Left lung (tissue), 10 donors: ENCODE results near the gene SNRPA. TPM values are rescaled to one million over a fixed set of nuclear protein-coding genes. Genes with fewer than 3 reads are reported as not detected.

Source experiments
- ATAC-seq: fragments of 200-7000 bp; cut with Tn5 transposase; one replicate; pipeline ENCODE4 v1.9.1; 2020; ENCODE audit warnings: moderate library complexity
- DNase-seq, 4 donors: peaks; one replicate each; pipeline ENCODE4 v3.0.0-alpha.2; 2013 to 2020
- H3K27ac ChIP-seq, 2 donors: fragments of 200-600 bp; sonication (generic) in 1 of 2; one replicate each; pipeline versions ENCODE4 v1.5.0 to v1.8.0; 2020 to 2021
- H3K27me3 ChIP-seq, 2 donors: fragments of 200-600 bp; sonication (generic) in 1 of 2; one replicate each; pipeline versions ENCODE4 v1.5.0 to v1.8.0; 2020 to 2021
- H3K36me3 ChIP-seq, 2 donors: fragments of 200-600 bp; sonication (generic) in 1 of 2; one replicate each; pipeline versions ENCODE4 v1.5.0 to v1.8.0; 2020 to 2021
- H3K4me1 ChIP-seq, 2 donors: fragments of 200-600 bp; one replicate each; pipeline ENCODE4 v1.8.0; 2021
- H3K4me3 ChIP-seq, 2 donors: fragments of 200-600 bp; sonication (generic) in 1 of 2; one replicate each; pipeline versions ENCODE4 v1.5.0 to v1.8.0; 2020 to 2021; ENCODE audit warnings: mild to moderate bottlenecking in 1 of 2
- H3K9me3 ChIP-seq, 2 donors: fragments of 200-600 bp; sonication (generic) in 1 of 2; one replicate each; pipeline versions ENCODE4 v1.5.0 to v1.8.0; 2020 to 2021
- intact Hi-C, 2 donors: fragments of 100-400 bp; cut with DNase I; formaldehyde crosslinking; loops; one replicate each; pipeline versions ENCODE4 v1.11.2 to v1.14.2; 2022
- polyA plus RNA-seq, 6 donors: library from polyadenylated mRNA; unstranded; fragments of 120-200 nt; gene quantifications; one replicate each; pipeline ENCODE4 v1.2.1, GENCODE V29; 2013; ENCODE audit not compliant: insufficient read length in 6 of 6
- total RNA-seq, 2 donors: library from RNA; stranded (reverse); fragmentation: NEBNext Ultra II Directional; extraction: Animal tissue kit (Norgen Biotek cat#: 25700); gene quantifications; one replicate each; pipeline ENCODE4 v1.2.1, GENCODE V29; 2021
- TF ChIP-seq, protein P1 (sequence below), 2 donors: fragments of 200-600 bp; sonication (generic) in 1 of 2; IDR thresholded peaks; one replicate each; pipeline versions ENCODE4 v1.5.0 to v1.8.0; 2021; ENCODE audit warnings: antibody characterized with exemption in 2 of 2
- donor health status: DM: no; HTN: yes; CAD: no.
- donor health status: DM: no; HTN: no; CAD: no.

The SNRPA gene
- total and polyA plus RNA-seq, 8 donors, result 46.1 to 126 (median 112) TPM

DNA sequence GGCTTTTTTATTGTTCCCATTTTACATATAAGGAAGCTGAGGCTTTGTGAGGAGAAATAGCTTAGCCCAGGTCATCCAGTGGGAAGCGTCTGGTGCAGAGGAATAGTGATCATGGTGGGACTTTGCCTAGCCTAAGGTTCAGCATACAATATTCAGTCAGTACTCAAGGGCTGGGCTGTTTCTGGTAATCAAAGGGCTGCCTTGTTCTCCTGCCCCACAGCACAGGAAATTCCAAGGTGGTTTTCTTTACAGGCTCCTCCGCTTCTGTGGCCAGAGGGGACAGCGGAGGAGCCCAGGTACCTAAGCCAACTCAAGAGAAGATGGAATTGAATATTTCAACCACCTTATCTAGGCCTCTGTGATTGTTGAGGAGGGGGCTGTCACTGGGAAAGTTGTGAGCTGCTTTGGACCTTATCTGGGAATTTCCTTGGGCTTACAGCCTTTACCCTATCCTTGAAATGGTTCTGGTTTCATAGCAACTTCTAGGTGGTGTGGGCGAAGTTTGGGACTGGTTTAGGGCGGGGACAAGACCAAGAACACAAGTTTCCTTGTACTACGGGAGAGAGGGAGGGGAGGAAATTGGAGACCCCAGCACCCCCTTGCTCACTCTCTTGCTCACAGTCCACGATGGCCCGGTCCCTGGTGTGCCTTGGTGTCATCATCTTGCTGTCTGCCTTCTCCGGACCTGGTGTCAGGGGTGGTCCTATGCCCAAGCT, 24.1 kb downstream of the SNRPA start, which contains the start of gene MIA:
Gene MIA (plus strand): TSS at position 606 of the 716 bp plus-strand sequence. CDS start 22 bp downstream, at position 628.
- DNase-seq, result no peak
- intact Hi-C loops, result no loop called here
- TF ChIP-seq, protein P1, sequence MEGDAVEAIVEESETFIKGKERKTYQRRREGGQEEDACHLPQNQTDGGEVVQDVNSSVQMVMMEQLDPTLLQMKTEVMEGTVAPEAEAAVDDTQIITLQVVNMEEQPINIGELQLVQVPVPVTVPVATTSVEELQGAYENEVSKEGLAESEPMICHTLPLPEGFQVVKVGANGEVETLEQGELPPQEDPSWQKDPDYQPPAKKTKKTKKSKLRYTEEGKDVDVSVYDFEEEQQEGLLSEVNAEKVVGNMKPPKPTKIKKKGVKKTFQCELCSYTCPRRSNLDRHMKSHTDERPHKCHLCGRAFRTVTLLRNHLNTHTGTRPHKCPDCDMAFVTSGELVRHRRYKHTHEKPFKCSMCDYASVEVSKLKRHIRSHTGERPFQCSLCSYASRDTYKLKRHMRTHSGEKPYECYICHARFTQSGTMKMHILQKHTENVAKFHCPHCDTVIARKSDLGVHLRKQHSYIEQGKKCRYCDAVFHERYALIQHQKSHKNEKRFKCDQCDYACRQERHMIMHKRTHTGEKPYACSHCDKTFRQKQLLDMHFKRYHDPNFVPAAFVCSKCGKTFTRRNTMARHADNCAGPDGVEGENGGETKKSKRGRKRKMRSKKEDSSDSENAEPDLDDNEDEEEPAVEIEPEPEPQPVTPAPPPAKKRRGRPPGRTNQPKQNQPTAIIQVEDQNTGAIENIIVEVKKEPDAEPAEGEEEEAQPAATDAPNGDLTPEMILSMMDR (IDR thresholded peaks at IDR 0.05), result no peak
- Histone ChIP-seq H3K4me3 (no peak within 1 kb of the TSS), H3K36me3 (no peaks in the 10 kb centered on the region), H3K4me1 (peaks cover 7 to 22% of the 10 kb centered on the region in 2 donors), H3K27ac (no peak within 1 kb of the TSS), H3K27me3 (no peaks in the 10 kb centered on the region), H3K9me3 (no peaks in the 10 kb centered on the region)
- ATAC-seq, result no peak

DNA sequence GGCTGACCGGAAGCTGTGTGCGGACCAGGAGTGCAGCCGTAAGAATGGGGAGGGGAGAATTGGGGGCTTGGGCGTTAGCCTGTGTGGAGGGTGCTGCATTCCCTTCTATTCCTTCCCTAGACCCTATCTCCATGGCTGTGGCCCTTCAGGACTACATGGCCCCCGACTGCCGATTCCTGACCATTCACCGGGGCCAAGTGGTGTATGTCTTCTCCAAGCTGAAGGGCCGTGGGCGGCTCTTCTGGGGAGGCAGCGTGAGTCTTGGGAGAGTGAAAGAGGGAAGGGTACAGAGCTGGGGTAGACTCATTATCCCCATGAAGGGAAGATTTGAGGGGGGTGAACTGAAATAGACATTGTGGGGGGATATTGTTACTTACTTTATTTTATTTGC, 24.6 kb downstream of the SNRPA start:
- intact Hi-C loops, result no loop called here
- no peak for DNase-seq
- Histone ChIP-seq H3K4me1 (peaks cover 7 to 22% of the 10 kb centered on the region in 2 donors), H3K9me3 (no peaks in the 10 kb centered on the region), H3K27me3 (no peaks in the 10 kb centered on the region), H3K36me3 (no peaks in the 10 kb centered on the region), H3K27ac (no peak overlapping the region), H3K4me3 (no peak overlapping the region)
- TF ChIP-seq, protein P1 (IDR thresholded peaks at IDR 0.05), result no peak
- no peak for ATAC-seq

DNA sequence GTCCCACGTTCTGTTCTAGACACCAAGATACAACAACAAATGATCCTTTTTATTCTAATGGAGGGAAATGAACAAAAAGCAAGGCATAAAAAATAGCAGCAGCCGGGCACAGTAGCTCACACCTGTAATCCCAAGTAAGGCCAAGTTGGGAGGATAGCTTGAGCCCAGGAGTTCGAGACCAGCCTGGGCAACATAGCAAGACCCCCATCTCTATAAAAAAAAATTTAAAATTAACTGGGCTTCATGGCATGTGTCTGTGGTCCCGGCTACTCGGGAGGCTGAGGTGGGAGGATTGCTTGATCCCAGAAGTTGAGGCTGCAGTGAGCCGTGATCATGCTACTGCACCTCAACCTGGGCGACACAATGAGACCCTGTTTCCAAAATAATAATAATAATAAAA, 25.4 kb downstream of the SNRPA start:
- no peak for ATAC-seq
- intact Hi-C loops, result no loop called here
- H3K4me3 ChIP-seq, result no peak overlapping the region
- H3K4me1 ChIP-seq, result peaks cover 7 to 22% of the 10 kb centered on the region in 2 donors
- H3K27me3 ChIP-seq, result no peaks in the 10 kb centered on the region
- TF ChIP-seq, protein P1 (IDR thresholded peaks at IDR 0.05), result no peak
- no peaks in the 10 kb centered on the region for H3K9me3 ChIP-seq
- no peak for DNase-seq
- H3K36me3 ChIP-seq, result no peaks in the 10 kb centered on the region
- peak overlapping the region in 1 of 2 donors; percentile 98 for H3K27ac ChIP-seq

DNA sequence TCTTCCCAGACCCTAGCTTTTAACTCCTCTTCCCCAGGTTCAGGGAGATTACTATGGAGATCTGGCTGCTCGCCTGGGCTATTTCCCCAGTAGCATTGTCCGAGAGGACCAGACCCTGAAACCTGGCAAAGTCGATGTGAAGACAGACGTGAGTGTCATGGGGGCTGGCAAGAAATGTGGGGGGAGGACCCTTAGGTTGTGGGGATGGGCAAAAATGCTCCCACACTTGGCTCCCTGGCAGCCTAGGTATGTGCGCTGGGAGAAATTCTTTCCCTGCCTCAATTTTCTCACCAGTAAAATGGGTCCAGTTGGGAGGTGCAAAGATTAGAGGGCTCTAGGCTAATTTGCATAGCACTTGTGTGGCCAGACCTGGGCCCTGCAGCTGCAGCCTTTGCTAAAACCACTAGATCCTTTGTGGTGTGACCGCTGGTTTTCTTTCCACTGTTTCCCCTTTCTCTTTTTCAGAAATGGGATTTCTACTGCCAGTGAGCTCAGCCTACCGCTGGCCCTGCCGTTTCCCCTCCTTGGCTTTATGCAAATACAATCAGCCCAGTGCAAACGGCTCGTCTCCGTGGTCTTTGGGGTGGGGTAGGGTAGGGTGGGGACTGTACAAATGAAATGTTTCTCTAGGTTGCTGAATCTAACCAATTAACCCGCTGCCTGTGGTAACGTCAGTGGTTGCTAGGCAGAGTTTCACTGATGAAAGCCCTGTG, 26.1 kb downstream of the SNRPA start:
- intact Hi-C loops, result no loop called here
- H3K27me3 ChIP-seq, result no peaks in the 10 kb centered on the region
- ATAC-seq, result peak; percentile 81
- TF ChIP-seq, protein P1 (IDR thresholded peaks at IDR 0.05), result peak in 1 of 2 donors; percentile 29
- peak overlapping the region; percentile 96 to 98 for H3K27ac ChIP-seq
- peaks cover 7 to 22% of the 10 kb centered on the region in 2 donors for H3K4me1 ChIP-seq
- peak in 3 of 4 donors; percentile 89 to 95 (median 92) for DNase-seq
- peaks cover 0 to 2% of the 10 kb centered on the region in 2 donors for H3K36me3 ChIP-seq
- H3K9me3 ChIP-seq, result no peaks in the 10 kb centered on the region
- H3K4me3 ChIP-seq, result peak overlapping the region; percentile 59 to 74

DNA sequence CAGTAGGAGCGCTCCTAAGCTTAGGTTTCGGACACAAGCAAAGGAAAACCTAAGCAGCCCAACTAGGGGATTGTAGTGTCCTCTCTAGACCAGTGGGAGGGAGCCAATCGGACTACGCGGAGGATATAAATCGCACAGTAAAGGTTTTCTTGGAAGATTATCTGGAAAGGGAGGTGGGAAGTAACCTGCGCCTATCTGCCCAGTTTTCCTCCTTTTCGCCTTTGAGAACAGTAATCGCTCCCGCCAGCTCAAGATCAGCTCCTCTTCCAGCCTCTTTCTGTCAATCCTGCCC, 26.6 kb downstream of the SNRPA start:
- no peaks in the 10 kb centered on the region for H3K9me3 ChIP-seq
- no peak for DNase-seq
- TF ChIP-seq, protein P1 (IDR thresholded peaks at IDR 0.05), result no peak
- H3K36me3 ChIP-seq, result peaks cover 0 to 7% of the 10 kb centered on the region in 2 donors
- H3K27me3 ChIP-seq, result no peaks in the 10 kb centered on the region
- no peak for ATAC-seq
- peaks cover 7 to 22% of the 10 kb centered on the region in 2 donors for H3K4me1 ChIP-seq
- H3K4me3 ChIP-seq, result peak overlapping the region; percentile 59 to 74
- intact Hi-C loops, result no loop called here
- H3K27ac ChIP-seq, result peak overlapping the region; percentile 96 to 98
